ENCODE measurements around the gene CCPG1.
"Not testable (repeated sequence)": the region's sequence is repeated elsewhere in the genome, so short reads cannot be mapped to it uniquely, and the experiment has no call there.

CCPG1 gene

GRCh38 chr15:55408012-55408928, at the start of gene CCPG1, which contains the start of gene PIERCE2:
TSS of gene CCPG1 (minus strand) at chr15:55408359. CDS start at chr15:55389424, 18,935 bp downstream.
TSS of gene PIERCE2 (plus strand) at chr15:55408495. CDS start at chr15:55408769, 274 bp downstream.
- peak; percentile 95 for DNase-seq (ENCODE audit: low spot score)

- DNase-seq (ENCODE audit: low spot score): no peak
Observed at GRCh38 chr15:55457401-55458022, 49.4 kb upstream of the CCPG1 start.

DNA sequence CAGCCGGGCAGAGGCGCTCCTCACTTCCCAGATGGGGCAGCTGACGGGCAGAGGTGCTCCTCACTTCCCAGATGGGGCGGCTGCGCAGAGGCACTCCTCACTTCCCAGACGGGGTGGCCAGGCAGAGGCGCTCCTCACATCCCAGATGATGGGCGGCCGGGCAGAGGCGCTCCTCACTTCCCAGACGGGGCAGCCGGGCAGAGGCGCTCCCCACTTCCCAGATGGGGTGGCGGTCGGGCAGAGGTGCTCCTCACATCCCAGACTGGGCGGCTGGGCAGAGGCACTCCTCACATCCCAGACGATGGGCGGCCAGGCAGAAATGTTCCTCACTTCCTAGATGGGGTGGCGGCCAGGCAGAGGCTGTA, 38.9 kb upstream of the CCPG1 start:
- not testable (repeated sequence) for DNase-seq (ENCODE audit: low spot score)

GRCh38 chr15:55446379-55447029, 38.3 kb upstream of the CCPG1 start:
- not testable (repeated sequence) for DNase-seq (ENCODE audit: low spot score)

- DNase-seq (ENCODE audit: low spot score): not testable (repeated sequence)
Observed at GRCh38 chr15:55445936-55446335, 37.8 kb upstream of the CCPG1 start.

DNA sequence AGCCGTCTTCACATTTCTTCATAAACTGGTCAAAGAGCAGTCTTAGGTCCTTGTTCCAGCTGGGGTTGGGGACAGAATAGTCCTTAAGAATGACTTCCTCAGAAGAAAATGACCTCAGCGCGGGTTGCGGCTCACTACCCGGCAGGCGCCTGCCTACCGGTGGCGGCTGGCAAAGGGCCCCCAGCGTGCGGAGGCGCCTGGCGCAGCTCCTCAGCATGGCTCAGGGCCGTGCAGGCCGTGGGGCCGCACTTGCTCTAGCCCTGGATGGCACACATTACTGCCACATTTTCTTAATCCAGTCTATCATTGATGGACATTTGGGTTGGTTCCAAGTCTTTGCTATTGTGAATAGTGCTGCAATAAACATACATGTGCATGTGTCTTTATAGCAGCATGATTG, 35.0 kb upstream of the CCPG1 start:
- not testable (repeated sequence) for DNase-seq (ENCODE audit: low spot score)

DNA sequence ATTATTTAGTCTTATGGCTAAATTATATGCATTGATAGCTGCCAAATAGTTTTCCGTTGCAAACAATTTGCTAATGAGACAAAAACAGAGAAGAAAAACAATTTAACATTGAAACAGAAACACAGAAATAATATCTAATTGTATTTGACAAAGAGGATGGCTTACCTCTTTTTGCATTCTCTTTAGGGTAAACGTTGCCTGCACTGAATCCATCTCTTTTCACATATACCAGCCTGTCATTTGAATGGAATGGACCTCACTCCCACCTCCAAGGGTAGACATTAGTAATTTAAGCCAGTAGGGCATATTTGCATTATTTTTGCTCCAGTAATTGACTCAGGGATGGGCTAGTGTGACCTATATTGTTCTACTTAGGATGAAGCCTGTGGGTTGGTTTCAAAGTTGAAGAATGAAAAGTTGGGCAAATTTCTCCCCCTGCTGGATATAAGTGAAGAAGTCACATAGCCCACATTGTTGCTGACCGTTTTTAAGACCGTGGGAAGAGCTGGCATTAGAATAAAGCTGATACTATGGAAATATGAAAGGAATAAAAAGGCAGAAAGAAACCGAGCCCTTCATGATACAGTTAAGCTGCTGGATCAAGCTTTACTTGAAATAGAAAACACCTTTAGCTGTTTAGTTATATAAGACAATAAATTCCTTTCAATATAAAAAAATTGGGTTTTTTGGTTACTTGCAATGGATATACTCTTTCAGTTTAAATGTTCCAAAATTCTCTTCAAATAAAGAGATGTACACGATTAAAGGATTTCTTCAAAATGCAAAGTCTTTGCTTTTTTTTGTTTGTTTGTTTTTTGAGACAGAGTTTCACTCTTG, 27.0 kb upstream of the CCPG1 start:
- DNase-seq (ENCODE audit: low spot score): peak; percentile 45

GRCh38 chr15:55422089-55422488, 13.9 kb upstream of the CCPG1 start:
- no peak for DNase-seq (ENCODE audit: low spot score)

DNA sequence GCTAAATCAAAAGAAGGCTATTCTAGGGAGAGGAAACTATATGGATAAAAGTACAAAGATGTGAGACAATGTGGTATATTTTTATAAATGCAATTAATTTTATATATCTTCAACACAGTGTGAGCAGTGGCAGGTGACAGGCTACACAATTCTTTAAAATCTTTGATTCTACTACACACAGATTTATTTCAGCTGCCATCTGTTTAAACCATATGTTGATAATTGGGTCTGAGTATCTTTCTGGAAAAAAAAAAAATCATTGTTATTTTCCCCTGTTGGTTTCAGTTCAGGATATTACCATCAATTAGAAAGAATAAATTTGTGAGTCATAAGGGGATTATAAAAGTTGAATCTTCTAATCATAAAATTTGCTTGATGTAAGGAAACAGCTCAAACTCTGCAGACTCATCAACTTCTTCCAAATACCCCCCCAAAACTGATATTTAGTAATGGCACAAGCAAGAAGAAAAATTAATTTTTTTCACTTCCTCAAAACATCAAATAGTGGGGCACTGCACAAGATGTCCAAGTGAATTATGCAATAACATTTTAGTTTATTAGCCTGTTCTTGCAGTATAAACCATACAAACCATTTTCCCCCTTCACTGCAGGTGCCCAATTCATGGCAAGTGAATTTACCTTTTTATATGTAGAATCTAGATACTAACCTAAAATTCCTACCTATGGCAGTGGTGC, 12.2 kb upstream of the CCPG1 start:
- no peak for DNase-seq (ENCODE audit: low spot score)

- not testable (repeated sequence) for DNase-seq (ENCODE audit: low spot score)
Observed at GRCh38 chr15:55417678-55418077, 9.5 kb upstream of the CCPG1 start.

DNA sequence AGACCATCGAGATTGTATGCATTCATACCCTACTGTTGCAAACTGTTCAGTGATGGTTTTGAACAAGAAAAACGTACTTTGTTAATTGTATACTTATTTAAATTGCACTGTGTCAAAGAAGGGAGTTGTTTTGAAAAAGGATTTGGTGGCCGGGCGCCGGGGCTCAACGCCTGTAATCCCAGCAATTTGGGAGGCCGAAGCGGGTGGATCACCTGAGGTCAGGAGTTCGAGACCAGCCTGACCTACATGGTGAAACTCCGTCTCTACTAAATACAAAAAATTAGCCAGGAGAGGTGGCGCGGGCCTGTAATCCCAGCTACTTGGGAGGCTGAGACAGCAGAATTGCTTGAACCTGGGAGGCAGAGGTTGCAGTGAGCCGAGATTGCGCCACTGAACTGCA, 817 bp upstream of the CCPG1 start:
- DNase-seq (ENCODE audit: low spot score): not testable (repeated sequence)

- DNase-seq (ENCODE audit: low spot score): peak; percentile 7
Observed at GRCh38 chr15:55407498-55408011, 604 bp downstream of the CCPG1 start.

- no peak for DNase-seq (ENCODE audit: low spot score)
Observed at GRCh38 chr15:55403531-55403930, 4.6 kb downstream of the CCPG1 start.

DNA sequence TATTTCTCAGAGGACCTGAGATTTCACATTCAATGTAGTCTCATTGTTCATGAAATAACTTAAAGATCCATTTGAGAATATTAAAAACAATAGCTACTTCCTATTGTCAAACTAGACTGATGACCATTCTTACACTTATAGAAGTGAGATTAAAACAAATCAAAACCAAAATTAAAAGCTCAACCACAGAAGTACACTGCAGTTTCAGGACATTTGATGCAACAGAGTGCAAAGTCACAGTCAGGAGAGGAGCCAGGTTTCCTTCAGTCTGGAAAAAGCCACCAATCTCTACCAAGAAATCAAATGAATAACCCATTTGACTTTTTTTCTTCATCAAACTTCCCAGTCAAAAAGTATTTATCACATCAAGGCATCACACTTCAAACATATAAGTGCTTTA, 5.5 kb downstream of the CCPG1 start:
- DNase-seq (ENCODE audit: low spot score): no peak

GRCh38 chr15:55401786-55402246, 6.3 kb downstream of the CCPG1 start:
- no peak for DNase-seq (ENCODE audit: low spot score)

- not testable (repeated sequence) for DNase-seq (ENCODE audit: low spot score)
Observed at GRCh38 chr15:55400050-55400449, 8.1 kb downstream of the CCPG1 start.

GRCh38 chr15:55398243-55398642, 9.9 kb downstream of the CCPG1 start:
- DNase-seq (ENCODE audit: low spot score): no peak

DNA sequence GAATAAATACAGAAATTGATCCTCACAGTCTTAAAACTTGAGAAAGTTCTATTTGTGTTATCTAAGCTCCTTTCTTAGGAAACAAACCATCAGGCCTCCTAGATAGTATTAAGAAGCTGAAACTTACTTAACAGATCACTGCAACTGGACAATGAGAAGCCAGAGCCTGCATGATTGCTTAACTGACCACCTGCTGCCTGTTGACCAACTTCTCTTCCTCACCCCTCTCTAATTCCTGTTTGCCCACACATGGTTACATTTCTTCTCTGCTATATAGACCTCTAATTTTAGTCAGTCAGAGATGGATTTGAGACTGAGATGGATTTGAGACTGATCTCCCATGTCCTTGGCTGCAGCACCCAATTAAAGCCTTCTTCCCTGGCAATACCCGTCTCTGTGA, 13.5 kb downstream of the CCPG1 start:
- DNase-seq (ENCODE audit: low spot score): no peak

DNA sequence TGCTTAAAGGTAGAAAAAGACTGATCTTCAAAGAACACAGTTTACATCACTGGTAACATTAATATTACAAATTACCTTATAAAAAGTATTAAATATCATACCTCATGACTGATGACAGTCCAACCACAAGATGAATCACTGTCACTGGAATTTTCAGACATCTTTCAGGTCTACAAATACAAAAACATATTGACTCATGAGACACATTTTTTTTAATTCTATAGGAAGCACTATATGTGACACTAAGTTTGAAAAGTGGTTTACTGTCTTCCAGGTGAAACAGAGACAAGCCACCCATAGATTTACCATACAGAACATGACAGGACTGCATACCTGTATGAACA, 18.9 kb downstream of the CCPG1 start:
- DNase-seq (ENCODE audit: low spot score): no peak

DNA sequence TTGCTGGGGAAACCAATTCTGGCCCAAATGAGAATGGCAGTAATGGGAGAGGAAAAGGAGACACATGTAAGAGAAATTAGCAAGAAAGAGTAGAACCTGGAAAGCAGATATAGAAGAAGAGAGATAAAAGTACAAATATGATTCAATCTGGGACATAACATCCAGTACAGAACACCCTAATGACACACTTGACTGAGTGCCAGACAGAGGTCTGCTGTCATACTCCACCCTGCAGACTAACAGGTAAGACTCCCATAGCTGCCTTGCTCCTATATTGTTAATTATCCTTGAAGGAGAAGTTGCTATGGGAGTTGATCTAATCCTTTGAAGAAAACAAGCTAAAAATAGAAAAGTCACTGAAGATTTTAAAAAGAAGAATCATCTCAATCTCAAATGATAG, 21.1 kb downstream of the CCPG1 start:
- DNase-seq (ENCODE audit: low spot score): no peak

DNA sequence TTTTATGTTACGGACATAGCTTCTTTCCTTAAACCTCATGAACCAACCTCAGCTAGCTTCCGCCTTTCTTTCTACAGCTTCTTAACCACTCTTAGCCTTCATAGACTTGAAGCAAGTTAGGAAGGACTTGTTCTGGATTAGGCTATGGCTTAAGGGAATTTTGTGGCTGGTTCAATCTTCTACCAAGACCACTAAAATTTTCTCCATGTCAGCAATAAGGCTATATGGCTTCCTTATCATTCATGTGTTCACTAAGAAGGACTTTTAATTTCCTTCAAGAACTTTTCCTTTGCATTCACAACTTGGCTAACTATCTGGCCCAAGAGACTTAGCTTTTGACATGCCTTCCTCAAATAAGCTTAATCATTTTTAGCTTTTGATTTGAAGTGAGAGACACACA, 24.5 kb downstream of the CCPG1 start:
- DNase-seq (ENCODE audit: low spot score): no peak

All from iPS-NIHi11 (cell line).